GM19455 (cell line): ENCODE measurements around the gene EOGT.

Experiments used
- ATAC-seq: cut with Tn5 transposase; IDR thresholded peaks from one replicate; pipeline ENCODE4 v1.9.1; 2021; ENCODE audit not compliant: unreplicated experiment

The EOGT gene

GRCh38 chr3:68963891-68964290 is 49.6 kb downstream of the EOGT start:
- no peak for ATAC-seq

GRCh38 chr3:68963376-68963775 is 50.1 kb downstream of the EOGT start:
- no peak for ATAC-seq

- no peak for ATAC-seq
Observed at GRCh38 chr3:68958932-68959331, 54.6 kb downstream of the EOGT start.

GRCh38 chr3:68957895-68958294 is 55.6 kb downstream of the EOGT start:
- no peak for ATAC-seq

- no peak for ATAC-seq
Observed at GRCh38 chr3:68953816-68954444, 59.6 kb downstream of the EOGT start.

- no peak for ATAC-seq
Observed at GRCh38 chr3:68945225-68945624, 68.3 kb downstream of the EOGT start.

- ATAC-seq = no peak
Observed at GRCh38 chr3:68943753-68944500, 69.6 kb downstream of the EOGT start.

DNA sequence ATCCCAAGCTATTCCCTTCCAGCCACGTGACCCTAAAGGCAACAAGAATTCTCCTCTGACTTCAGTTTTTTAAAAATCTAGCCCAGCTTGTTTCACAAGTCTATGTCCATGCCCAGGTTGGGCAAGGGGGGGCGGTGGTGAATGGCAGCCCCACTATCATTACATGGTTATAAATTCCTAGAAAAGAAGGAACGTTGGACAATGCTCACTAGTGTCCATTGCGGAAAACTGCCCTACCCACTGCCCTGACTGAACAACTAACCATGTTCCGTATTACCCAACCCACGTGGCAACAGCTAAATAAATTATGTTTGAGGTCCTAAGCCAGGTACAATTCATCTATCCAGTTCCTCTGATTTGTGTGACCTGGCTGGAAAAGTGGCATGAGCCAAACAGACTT is 72.4 kb downstream of the EOGT start:
- no peak for ATAC-seq

GRCh38 chr3:68936856-68937255 is 76.6 kb downstream of the EOGT start:
- ATAC-seq = no peak

DNA sequence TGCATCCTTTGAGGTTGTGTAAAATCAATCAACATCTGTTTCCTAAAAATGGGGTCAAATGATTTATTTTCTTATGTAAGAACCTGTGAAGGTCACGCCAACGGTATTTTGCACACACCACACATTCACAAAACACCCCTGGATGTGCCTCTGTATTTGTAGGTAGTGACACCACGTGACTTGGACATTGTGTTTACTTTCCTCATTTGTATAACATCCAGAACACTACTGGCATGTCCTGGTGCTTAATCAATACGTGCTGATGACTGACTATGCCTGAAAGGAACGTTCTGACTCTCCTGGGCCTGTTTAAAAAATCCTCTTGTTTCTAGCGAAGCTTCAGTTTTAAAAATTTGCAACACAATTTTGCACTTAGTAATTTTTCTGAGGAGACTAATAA is 77.7 kb downstream of the EOGT start:
- ATAC-seq = no peak

DNA sequence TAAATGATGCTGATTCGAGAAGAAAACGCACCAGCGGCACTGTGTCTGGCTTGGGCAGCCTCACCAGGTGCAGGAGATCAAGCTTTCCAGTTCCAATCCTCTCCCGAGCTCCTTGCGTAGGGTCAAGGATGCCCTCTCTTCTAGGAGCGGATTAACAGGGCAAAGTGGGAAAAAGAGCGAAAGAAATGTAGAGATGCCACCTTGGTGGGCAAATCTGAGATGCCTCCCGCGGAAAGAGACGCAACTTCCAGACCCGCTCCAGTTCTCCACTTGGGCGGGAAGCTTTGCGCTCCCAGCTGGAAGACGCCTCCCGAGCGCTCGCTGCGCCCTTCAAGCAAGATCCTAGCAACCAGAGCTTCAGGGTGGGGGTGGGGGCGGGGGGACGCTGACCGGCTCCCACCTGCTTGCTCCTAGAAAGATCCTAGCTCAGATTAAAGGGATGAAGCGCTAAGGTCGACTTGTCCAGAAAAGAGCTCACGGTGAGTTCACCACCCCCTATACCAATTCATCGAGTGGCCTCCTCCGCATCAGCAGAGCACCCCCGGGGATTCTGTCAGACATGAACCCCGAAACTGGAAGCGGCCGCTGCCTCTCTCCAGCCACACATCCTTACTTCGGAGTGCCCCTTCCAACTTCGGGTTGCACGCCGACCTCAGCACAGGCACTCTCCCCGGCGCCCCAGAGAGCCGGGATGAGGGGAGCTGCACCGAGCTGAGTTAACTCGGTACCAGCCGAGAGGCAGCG is 81.9 kb downstream of the EOGT start:
- ATAC-seq = no peak
